CD4-positive, alpha-beta memory T cell (primary cell): ENCODE data around the gene S100A5. TPM values are rescaled to one million over a fixed set of nuclear protein-coding genes. Genes with fewer than 3 reads are reported as not detected.

Experiments
- CTCF ChIA-PET: fragments of 350-600 bp; sonication (Branson Sonifier 250); formaldehyde crosslinking; loops from one replicate; lab custom pipeline; 2021; ENCODE audit warnings: inconsistent platforms; ENCODE audit not compliant: partially characterized antibody; lab: Charles Lee
- POLR2A ChIA-PET: fragments of 350-600 bp; sonication (Branson Sonifier 250); formaldehyde crosslinking; loops from one replicate; lab custom pipeline; 2021; ENCODE audit not compliant: partially characterized antibody; lab: Charles Lee
- DNase-seq, 5 donors: peaks; one replicate each; pipeline versions ENCODE4 v3.0.0 to v3.0.0-alpha.2; 2020 to 2022; ENCODE audit warnings: mixed read lengths in 1 of 5
- H3K27ac ChIP-seq: one replicate; pipeline ENCODE4 v1.7.0; 2013; ENCODE audit warnings: low read depth, low read length
- H3K27me3 ChIP-seq: 2 replicates; pipeline ENCODE4 v1.7.0; 2013; ENCODE audit warnings: mild to moderate bottlenecking, low read length, moderate library complexity; ENCODE audit not compliant: insufficient read depth
- H3K36me3 ChIP-seq: 2 replicates; pipeline ENCODE4 v1.7.0; 2013; ENCODE audit warnings: mild to moderate bottlenecking, low read length, moderate library complexity; ENCODE audit not compliant: insufficient read depth
- H3K4me1 ChIP-seq: 2 replicates; pipeline ENCODE4 v1.7.0; 2013; ENCODE audit warnings: mild to moderate bottlenecking, low read length, moderate library complexity; ENCODE audit not compliant: insufficient read depth
- H3K4me3 ChIP-seq, 2 donors: one replicate each; pipeline ENCODE4 v1.7.0; 2013; ENCODE audit warnings: low read length in 2 of 2, mild to moderate bottlenecking in 1 of 2
- H3K9me3 ChIP-seq, 2 donors: one replicate each; pipeline ENCODE4 v1.7.0; 2013; ENCODE audit warnings: low read length in 2 of 2, control low read depth in 1 of 2; ENCODE audit not compliant: control insufficient read depth in 1 of 2
- H3K27ac Mint-ChIP-seq, 7 donors: one replicate each; pipeline ENCODE4 v1.8.0; 2020 to 2021; ENCODE audit warnings: mixed read lengths in 7 of 7, mild to moderate bottlenecking in 6 of 7, inconsistent platforms in 3 of 7, moderate library complexity in 3 of 7
- H3K27me3 Mint-ChIP-seq, 2 donors: one replicate each; pipeline ENCODE4 v1.8.0; 2020 to 2021; ENCODE audit warnings: mixed read lengths in 2 of 2
- H3K36me3 Mint-ChIP-seq, 2 donors: one replicate each; pipeline ENCODE4 v1.8.0; 2020 to 2021; ENCODE audit warnings: mixed read lengths in 2 of 2, inconsistent platforms in 1 of 2, mild to moderate bottlenecking in 1 of 2
- H3K4me1 Mint-ChIP-seq, 4 donors: one replicate each; pipeline ENCODE4 v1.8.0; 2020 to 2021; ENCODE audit warnings: mixed read lengths in 4 of 4, mild to moderate bottlenecking in 1 of 4
- H3K4me3 Mint-ChIP-seq, 8 donors: one replicate each; pipeline ENCODE4 v1.8.0; 2020 to 2021; ENCODE audit warnings: mixed read lengths in 8 of 8, mild to moderate bottlenecking in 7 of 8, moderate library complexity in 6 of 8, inconsistent platforms in 3 of 8
- H3K9me3 Mint-ChIP-seq, 8 donors: one replicate each; pipeline ENCODE4 v1.8.0; 2020 to 2021; ENCODE audit warnings: mixed read lengths in 8 of 8, mild to moderate bottlenecking in 5 of 8, inconsistent platforms in 3 of 8, moderate library complexity in 1 of 8
- intact Hi-C: fragments of 100-400 bp; cut with micrococcal nuclease; formaldehyde crosslinking; loops from one replicate; pipeline ENCODE4 v1.15.1; 2023
- polyA plus RNA-seq, 2 donors: library from polyadenylated mRNA; unstranded; fragments of 300-500 nt; fragmentation: Illumina TruSeq; gene quantifications; one replicate each; pipeline ENCODE4 v1.2.3, GENCODE V29; 2021
- total RNA-seq, 2 experiments: library from RNA; stranded (reverse); gene quantifications; one replicate each; pipeline ENCODE4 v1.2.3, GENCODE V29; 2021

S100A5 gene
- total and polyA plus RNA-seq, 4 experiments from 2014 or later = 0.93 to 1.8 (median 1.5) TPM; not detected in 1

GRCh38 chr1:153532181-153532580, 8.6 kb downstream of the S100A5 start:
- peak; percentile 34 to 82 (median 55) for DNase-seq
- peak overlapping the region; percentile 88 to 98 (median 94) for H3K27ac Mint-ChIP-seq
- no peaks in the 10 kb centered on the region for H3K9me3 Mint-ChIP-seq
- peak overlapping the region in 1 of 2 donors; percentile 30 for H3K4me3 ChIP-seq
- H3K36me3 Mint-ChIP-seq = peaks cover 8 to 26% of the 10 kb centered on the region in 2 donors
- no peaks in the 10 kb centered on the region for H3K9me3 ChIP-seq
- no peaks in the 10 kb centered on the region for H3K27me3 Mint-ChIP-seq
- ChIA-PET CTCF (interaction anchor here (0.7 to 7.6 kb wide), 18 partner anchors 8 to 140 kb away, joined by 3 to 225 read pairs (median 10); partner anchors contain the start of genes CHTOP, S100A1, S100A13 and S100A14), POLR2A (interaction anchor here (1.1 to 7.2 kb wide), 16 partner anchors 9 to 458 kb away, joined by 3 to 631 read pairs (median 4); partner anchors contain the start of genes CHTOP, ILF2, JTB and RPS27)
- no peaks in the 10 kb centered on the region for H3K27me3 ChIP-seq
- peaks cover 7% of the 10 kb centered on the region for H3K36me3 ChIP-seq
- peaks cover 60% of the 10 kb centered on the region for H3K4me1 ChIP-seq
- intact Hi-C loops = loop anchor here (2.0 to 5.0 kb wide), 3 partner anchors 15 to 139 kb away; partner anchors contain the start of genes CHTOP and ILF2
- peak overlapping the region; percentile 88 to 98 (median 96) for H3K4me3 Mint-ChIP-seq
- peaks cover 43 to 72% (median 53%) of the 10 kb centered on the region in 4 donors for H3K4me1 Mint-ChIP-seq
- peak overlapping the region; percentile 92 for H3K27ac ChIP-seq

DNA sequence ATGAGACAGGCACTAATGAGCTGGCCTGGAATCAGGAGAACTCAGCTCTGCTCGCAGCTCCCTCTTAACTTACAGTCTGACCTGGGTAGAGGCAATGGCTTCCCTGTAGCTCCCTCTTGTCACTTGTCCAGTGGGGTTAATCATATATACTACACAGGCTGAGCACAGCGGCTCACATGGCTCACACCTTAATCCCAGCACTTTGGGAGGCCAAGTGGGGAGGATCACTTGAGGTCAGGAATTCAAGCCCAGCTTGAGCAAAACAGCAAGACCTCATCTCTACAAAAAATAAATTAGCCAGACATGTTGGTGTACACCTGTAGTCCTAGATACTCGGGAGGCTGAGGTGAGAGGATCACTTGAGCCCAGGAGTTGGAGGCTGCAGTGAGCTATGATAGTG, 9.1 kb downstream of the S100A5 start:
- peak overlapping the region; percentile 92 for H3K27ac ChIP-seq
- intact Hi-C loops = loop anchor here (2.0 to 5.0 kb wide), 3 partner anchors 15 to 139 kb away; partner anchors contain the start of genes CHTOP and ILF2
- H3K27me3 Mint-ChIP-seq = no peaks in the 10 kb centered on the region
- peaks cover 7% of the 10 kb centered on the region for H3K36me3 ChIP-seq
- peak overlapping the region in 5 of 8 donors; percentile 4 to 42 (median 20) for H3K4me3 Mint-ChIP-seq
- ChIA-PET POLR2A (interaction anchor here (0.6 to 7.2 kb wide), 16 partner anchors 8 to 459 kb away, joined by 3 to 631 read pairs (median 4); partner anchors contain the start of genes CHTOP, ILF2, JTB and RPS27), CTCF (interaction anchor here (0.7 to 7.6 kb wide), 15 partner anchors 11 to 141 kb away, joined by 3 to 225 read pairs (median 10); partner anchors contain the start of genes CHTOP, S100A14, S100A2 and S100A3)
- H3K4me1 Mint-ChIP-seq = peaks cover 39 to 67% (median 50%) of the 10 kb centered on the region in 4 donors
- no peaks in the 10 kb centered on the region for H3K27me3 ChIP-seq
- no peak overlapping the region for H3K4me3 ChIP-seq
- H3K4me1 ChIP-seq = peaks cover 54% of the 10 kb centered on the region
- H3K9me3 Mint-ChIP-seq = no peaks in the 10 kb centered on the region
- no peaks in the 10 kb centered on the region for H3K9me3 ChIP-seq
- H3K36me3 Mint-ChIP-seq = peaks cover 8 to 26% of the 10 kb centered on the region in 2 donors
- peak overlapping the region; percentile 82 to 98 (median 93) for H3K27ac Mint-ChIP-seq
- DNase-seq = no peak

- no peaks in the 10 kb centered on the region for H3K9me3 ChIP-seq
- CTCF ChIA-PET = interaction anchor here (1.4 kb wide), 1 partner anchor 17 kb away, joined by 3 read pairs; no protein-coding TSS in a partner anchor
- H3K4me1 ChIP-seq = peaks cover 22% of the 10 kb centered on the region
- H3K27me3 ChIP-seq = no peaks in the 10 kb centered on the region
- POLR2A ChIA-PET = no interaction called here
- no peak for DNase-seq
- peak overlapping the region in 1 of 7 donors; percentile 48 for H3K27ac Mint-ChIP-seq
- intact Hi-C loops = no loop called here
- H3K27ac ChIP-seq = no peak overlapping the region
- H3K9me3 Mint-ChIP-seq = no peaks in the 10 kb centered on the region
- no peak overlapping the region for H3K4me3 ChIP-seq
- no peaks in the 10 kb centered on the region for H3K27me3 Mint-ChIP-seq
- no peaks in the 10 kb centered on the region for H3K36me3 ChIP-seq
- H3K4me1 Mint-ChIP-seq = peaks cover 12 to 27% (median 22%) of the 10 kb centered on the region in 4 donors
- H3K4me3 Mint-ChIP-seq = no peak overlapping the region
- peaks cover 0 to 5% of the 10 kb centered on the region in 2 donors for H3K36me3 Mint-ChIP-seq
Measured at GRCh38 chr1:153527683-153528040, 13.1 kb downstream of the S100A5 start.

DNA sequence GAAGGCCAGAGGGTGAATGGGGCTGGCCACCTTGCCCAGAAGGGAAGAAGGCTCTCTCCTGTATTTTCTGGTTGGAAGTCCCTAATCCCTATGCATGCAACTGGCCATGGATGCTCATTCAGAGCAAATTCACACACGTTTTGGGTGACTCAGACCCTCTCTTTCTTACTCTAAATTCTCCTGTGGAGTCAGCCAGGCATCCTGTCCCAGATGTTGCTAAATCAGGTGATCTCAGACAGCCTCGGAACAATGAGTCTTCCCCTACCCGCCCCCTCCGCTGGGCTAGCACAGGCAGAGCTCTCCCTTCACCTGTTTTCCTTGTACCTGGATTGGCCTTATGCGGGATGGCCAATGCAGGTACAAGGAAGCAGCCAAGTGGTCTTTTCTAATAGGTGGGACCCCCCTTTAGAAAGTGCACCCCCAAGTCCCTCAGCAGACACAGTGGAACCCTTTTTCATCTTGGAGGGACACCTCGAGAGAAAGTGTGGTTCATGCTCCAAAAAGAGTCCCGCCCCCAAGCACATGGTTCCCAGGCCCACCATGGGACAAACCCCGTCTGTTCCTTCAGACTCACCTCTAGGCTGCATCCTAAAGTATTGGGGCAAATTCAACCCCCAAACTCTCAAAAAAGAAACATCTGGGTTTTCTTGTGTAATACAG, 13.6 kb downstream of the S100A5 start:
- CTCF ChIA-PET = interaction anchor here (1.4 to 2.4 kb wide), 4 partner anchors 16 to 41 kb away, joined by 3 to 13 read pairs (median 5); no protein-coding TSS in a partner anchor
- H3K4me1 Mint-ChIP-seq = peaks cover 9 to 24% (median 18%) of the 10 kb centered on the region in 4 donors
- no peaks in the 10 kb centered on the region for H3K27me3 Mint-ChIP-seq
- peaks cover 0 to 2% of the 10 kb centered on the region in 2 donors for H3K36me3 Mint-ChIP-seq
- H3K36me3 ChIP-seq = no peaks in the 10 kb centered on the region
- H3K4me1 ChIP-seq = peaks cover 17% of the 10 kb centered on the region
- H3K27ac Mint-ChIP-seq = peak overlapping the region in 2 of 7 donors; percentile 48 to 60
- H3K9me3 ChIP-seq = no peaks in the 10 kb centered on the region
- no peaks in the 10 kb centered on the region for H3K27me3 ChIP-seq
- no peak overlapping the region for H3K4me3 Mint-ChIP-seq
- no peak for DNase-seq
- H3K9me3 Mint-ChIP-seq = no peaks in the 10 kb centered on the region
- intact Hi-C loops = no loop called here
- POLR2A ChIA-PET = interaction anchor here (2.1 to 4.4 kb wide), 2 partner anchors 8 to 17 kb away, joined by 8 to 27 read pairs; partner anchors contain the start of genes S100A4 and S100A6
- H3K4me3 ChIP-seq = no peak overlapping the region
- H3K27ac ChIP-seq = no peak overlapping the region

DNA sequence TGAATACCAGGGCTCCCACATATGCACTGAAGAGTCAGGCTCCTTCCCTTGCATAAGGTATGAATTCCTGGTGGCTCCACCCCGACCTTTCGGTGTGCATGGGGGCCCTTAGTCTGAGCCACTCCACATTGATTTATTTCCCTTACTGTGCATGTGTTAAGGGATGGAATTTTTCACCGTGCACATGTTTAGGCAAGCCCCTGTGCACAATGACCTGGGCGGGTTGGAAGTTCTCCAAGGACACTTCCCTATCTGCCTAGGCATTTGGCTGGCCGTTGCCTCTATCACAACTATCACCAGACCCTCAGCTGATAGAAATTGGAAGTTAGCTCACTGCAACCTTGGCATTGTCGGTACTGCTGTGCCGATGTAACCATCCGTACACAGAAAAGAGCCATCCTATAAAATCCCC, 14.6 kb downstream of the S100A5 start:
- no peak overlapping the region for H3K27ac ChIP-seq
- no peak overlapping the region for H3K4me3 ChIP-seq
- no peak for DNase-seq
- no peaks in the 10 kb centered on the region for H3K9me3 ChIP-seq
- ChIA-PET CTCF (interaction anchor here (1.0 to 2.4 kb wide), 6 partner anchors 9 to 51 kb away, joined by 3 to 13 read pairs (median 5); no protein-coding TSS in a partner anchor), POLR2A (interaction anchor here (2.1 to 4.4 kb wide), 2 partner anchors 9 to 18 kb away, joined by 8 to 27 read pairs; partner anchors contain the start of genes S100A4 and S100A6)
- peak overlapping the region in 1 of 7 donors; percentile 60 for H3K27ac Mint-ChIP-seq
- H3K4me1 Mint-ChIP-seq = peaks cover 4 to 14% (median 10%) of the 10 kb centered on the region in 4 donors
- no peak overlapping the region for H3K4me3 Mint-ChIP-seq
- peaks cover 7% of the 10 kb centered on the region for H3K4me1 ChIP-seq
- intact Hi-C loops = no loop called here
- no peaks in the 10 kb centered on the region for H3K27me3 ChIP-seq
- no peaks in the 10 kb centered on the region for H3K36me3 Mint-ChIP-seq
- H3K27me3 Mint-ChIP-seq = no peaks in the 10 kb centered on the region
- no peaks in the 10 kb centered on the region for H3K9me3 Mint-ChIP-seq
- H3K36me3 ChIP-seq = no peaks in the 10 kb centered on the region

GRCh38 chr1:153525088-153525728, 15.5 kb downstream of the S100A5 start:
- CTCF ChIA-PET = interaction anchor here (0.7 to 2.4 kb wide), 11 partner anchors 8 to 52 kb away, joined by 3 to 13 read pairs (median 4); no protein-coding TSS in a partner anchor
- no peaks in the 10 kb centered on the region for H3K27me3 ChIP-seq
- POLR2A ChIA-PET = interaction anchor here (1.1 to 4.4 kb wide), 4 partner anchors 10 to 19 kb away, joined by 3 to 27 read pairs (median 6); partner anchors contain the start of genes S100A4, S100A5 and S100A6
- H3K4me1 ChIP-seq = no peaks in the 10 kb centered on the region
- no peak overlapping the region for H3K4me3 ChIP-seq
- no peak for DNase-seq
- no peak overlapping the region for H3K27ac ChIP-seq
- Mint-ChIP-seq H3K9me3 (no peaks in the 10 kb centered on the region), H3K4me3 (no peak overlapping the region), H3K27ac (peak overlapping the region in 1 of 7 donors; percentile 17), H3K4me1 (peaks cover 4 to 10% (median 7%) of the 10 kb centered on the region in 4 donors), H3K36me3 (no peaks in the 10 kb centered on the region), H3K27me3 (no peaks in the 10 kb centered on the region)
- no peaks in the 10 kb centered on the region for H3K36me3 ChIP-seq
- H3K9me3 ChIP-seq = no peaks in the 10 kb centered on the region
- intact Hi-C loops = no loop called here
